A673 (cell line): Measurements from ENCODE around the gene USP16. TPM values are rescaled to one million over a fixed set of nuclear protein-coding genes. Genes with fewer than 3 reads are reported as not detected.
A peak's percentile ranks its signal among the peaks of the same experiment; 100 is the strongest.

Source experiments
- Bru-seq: library from RNA; stranded (reverse); fragments of 400-500 nt; gene quantifications from one replicate; lab custom pipeline; 2021; lab: Mats Ljungman, UMichigan
- BruChase-seq, 2 experiments: library from RNA; stranded (reverse); fragments of 400-500 nt; gene quantifications; one replicate each; lab custom pipeline; 2021; lab: Mats Ljungman, UMichigan
- BruUV-seq: library from RNA; stranded (reverse); fragments of 400-500 nt; replicated peaks from 2 replicates; lab custom pipeline; 2021; lab: Mats Ljungman, UMichigan
- CTCF ChIA-PET: fragments of 300-600 bp; sonication (Branson Sonifier 250); formaldehyde crosslinking; loops from one replicate; lab custom pipeline; 2022; ENCODE audit warnings: antibody characterized with exemption; lab: Charles Lee
- POLR2A ChIA-PET: fragments of 300-600 bp; sonication (Branson Sonifier 250); formaldehyde crosslinking; loops from one replicate; lab custom pipeline; 2022; ENCODE audit warnings: antibody characterized with exemption; ENCODE audit not compliant: low non-redundant PET; lab: Charles Lee
- DNase-seq: peaks from one replicate; pipeline ENCODE4 v3.0.0-alpha.2; 2015; ENCODE audit warnings: low spot score
- H3K27ac ChIP-seq: fragments of 200-600 bp; sonication (generic); 2 replicates; pipeline ENCODE4 v1.5.1; 2016; ENCODE audit warnings: mixed run types, low read depth, mild to moderate bottlenecking, mixed read lengths, antibody characterized with exemption, low read length; ENCODE audit not compliant: poor library complexity, severe bottlenecking
- H3K27me3 ChIP-seq: fragments of 200-600 bp; sonication (generic); replicated peaks from 2 replicates; pipeline ENCODE4 v1.6.1; 2017; ENCODE audit warnings: mixed run types, low read depth, mild to moderate bottlenecking, mixed read lengths, antibody characterized with exemption, low read length; ENCODE audit not compliant: insufficient read depth, poor library complexity
- H3K36me3 ChIP-seq: fragments of 200-600 bp; sonication (generic); 2 replicates; pipeline ENCODE4 v1.6.1; 2016; ENCODE audit warnings: mixed run types, mild to moderate bottlenecking, mixed read lengths, antibody characterized with exemption, low read length; ENCODE audit not compliant: insufficient read depth, poor library complexity, severe bottlenecking
- H3K4me1 ChIP-seq: fragments of 200-600 bp; sonication (generic); 2 replicates; pipeline ENCODE4 v1.6.1; 2017; ENCODE audit warnings: mixed run types, mild to moderate bottlenecking, mixed read lengths, antibody characterized with exemption, low read length; ENCODE audit not compliant: insufficient read depth, poor library complexity, severe bottlenecking
- H3K4me3 ChIP-seq: fragments of 200-600 bp; sonication (generic); 2 replicates; pipeline ENCODE4 v1.5.1; 2016; ENCODE audit warnings: low read depth, mixed run types, mild to moderate bottlenecking, mixed read lengths, low read length; ENCODE audit not compliant: poor library complexity, severe bottlenecking
- H3K9me3 ChIP-seq: fragments of 200-600 bp; sonication (generic); 2 replicates; pipeline ENCODE4 v1.6.1; 2016; ENCODE audit warnings: mixed run types, low read depth, mild to moderate bottlenecking, mixed read lengths, antibody characterized with exemption, low read length; ENCODE audit not compliant: poor library complexity, severe bottlenecking
- CTCF ChIP-seq: fragments of 300-800, 200-600 bp; sonication (generic); conservative IDR thresholded peaks from 2 replicates; pipeline ENCODE4 v1.5.1; 2017; ENCODE audit warnings: low read depth, mild to moderate bottlenecking, antibody characterized with exemption, low read length, moderate library complexity, mixed read lengths
- EZH2 ChIP-seq: fragments of 200-600 bp; sonication (generic); IDR thresholded peaks from 2 replicates; pipeline ENCODE4 v1.6.1; 2017; ENCODE audit warnings: borderline replicate concordance, low read depth, mild to moderate bottlenecking, mixed read lengths, antibody characterized with exemption, low read length; ENCODE audit not compliant: poor library complexity, severe bottlenecking
- intact Hi-C: fragments of 100-400 bp; cut with micrococcal nuclease; formaldehyde crosslinking; loops from one replicate; pipeline ENCODE4 v1.10.0; 2022; ENCODE audit not compliant: unreplicated experiment
- long read RNA-seq: library from polyadenylated mRNA; stranded (forward); transcript quantifications from one replicate; pipeline ENCODE4 v2.0.0, GENCODE V29; 2022
- total RNA-seq: library from RNA; stranded (reverse); gene quantifications from 2 replicates; pipeline ENCODE4 v1.2.3, GENCODE V29; 2021

The USP16 gene
- total RNA-seq (40.6 and 41.6 TPM in 2 replicates), Bru-seq, nascent RNA (percentile 94 among the genes with signal in this experiment), BruChase-seq, experiment 1, labeled RNA remaining after a 2-hour chase (percentile 93 among the genes with signal in this experiment), BruChase-seq, experiment 2, labeled RNA remaining after a 6-hour chase (percentile 95 among the genes with signal in this experiment)
- long read RNA-seq, transcript USP16-204 (18 exons, 2,963 nt): major isoform, 37 of 79 reads
- long read RNA-seq, transcript USP16-203 (18 exons, 2,960 nt): minor isoform, 18 of 79 reads
- long read RNA-seq, partial matches to known transcripts: 9 of 79 reads
- long read RNA-seq, other reads (novel, unspliced or antisense): 15 of 79 reads

- Histone ChIP-seq H3K4me3 (peak within 1 kb of the TSS; percentile 74), H3K9me3 (no peaks in the 10 kb centered on the region), H3K27me3 (no peaks in the 10 kb centered on the region), H3K4me1 (peaks cover 8% of the 10 kb centered on the region), H3K36me3 (no peaks in the 10 kb centered on the region), H3K27ac (peak within 1 kb of the TSS; percentile 97)
- no TSS peak for BruUV-seq
- CTCF ChIA-PET: no interaction called here
- peak; percentile 98 for DNase-seq
- POLR2A ChIA-PET: interaction anchor here (0.6 to 1.1 kb wide), 4 partner anchors 12 to 424 kb away, joined by 3 to 4 read pairs (median 4); no protein-coding TSS in a partner anchor
- intact Hi-C loops: no loop called here
- no peak for TF ChIP-seq CTCF
- TF ChIP-seq EZH2: no peak
Measured at GRCh38 chr21:29024474-29025327, at the start of gene USP16. Gene USP16, plus strand, starts transcription at chr21:29024668. Its CDS starts 3,246 bp downstream, at chr21:29027914.

DNA sequence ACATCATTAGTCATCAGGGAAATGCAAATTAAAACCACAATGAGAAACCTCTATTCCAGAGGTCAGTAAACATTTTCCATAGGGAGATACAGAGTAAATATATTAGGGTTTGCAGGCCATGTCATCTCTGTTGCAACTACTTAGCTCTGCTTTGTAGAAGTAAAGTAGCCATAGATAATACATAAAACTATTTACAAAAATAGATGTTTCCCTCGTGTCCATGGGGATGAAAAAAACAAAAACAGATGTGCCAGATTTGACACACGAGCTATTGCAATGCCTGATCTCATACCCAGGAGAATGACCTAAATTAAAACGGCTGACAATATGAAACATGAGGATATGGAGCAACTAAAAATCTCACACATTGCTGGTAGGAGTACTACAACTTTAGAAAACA, 49.1 kb upstream of the USP16 start:
- Histone ChIP-seq H3K27me3 (no peaks in the 10 kb centered on the region), H3K4me3 (no peak overlapping the region), H3K36me3 (peaks cover 23% of the 10 kb centered on the region), H3K4me1 (no peaks in the 10 kb centered on the region), H3K9me3 (no peaks in the 10 kb centered on the region), H3K27ac (no peak overlapping the region)
- DNase-seq: no peak
- no peak for TF ChIP-seq CTCF
- no peak for TF ChIP-seq EZH2
- intact Hi-C loops: no loop called here
- ChIA-PET POLR2A (no interaction called here), CTCF (interaction anchor here (0.5 kb wide), 1 partner anchor 418 kb away, joined by 3 read pairs; no protein-coding TSS in a partner anchor)
- BruUV-seq: no TSS peak

DNA sequence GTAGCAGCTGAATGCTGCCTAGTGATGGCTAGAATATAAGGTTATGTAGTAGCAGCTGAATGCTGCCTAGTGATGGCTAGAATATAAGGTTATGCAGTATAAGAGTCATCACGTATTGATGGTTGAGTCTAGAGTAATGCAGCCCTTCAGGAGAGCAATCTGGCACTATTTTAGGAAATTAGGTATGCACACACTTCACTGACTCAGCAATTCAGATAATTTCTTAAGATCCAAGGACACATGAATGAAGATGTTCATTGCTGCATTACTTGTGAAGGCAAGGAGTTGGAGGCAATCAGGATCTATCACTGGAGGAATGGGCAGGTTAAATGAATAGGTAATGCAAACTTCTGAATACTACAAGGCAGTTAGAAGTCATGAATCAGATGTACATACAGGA, 45.4 kb upstream of the USP16 start:
- Histone ChIP-seq H3K27me3 (no peaks in the 10 kb centered on the region), H3K4me1 (no peaks in the 10 kb centered on the region), H3K27ac (no peak overlapping the region), H3K9me3 (no peaks in the 10 kb centered on the region), H3K4me3 (no peak overlapping the region), H3K36me3 (peaks cover 34% of the 10 kb centered on the region)
- ChIA-PET CTCF (no interaction called here), POLR2A (no interaction called here)
- DNase-seq: no peak
- BruUV-seq: no TSS peak
- TF ChIP-seq EZH2 (no peak), CTCF (no peak)
- intact Hi-C loops: no loop called here
